ENCODE results near the gene EDEM3.

Gene EDEM3

GRCh38 chr1:184754476-184755225 is at the start of gene EDEM3:
EDEM3 (minus strand) TSS chr1:184754858; CDS start chr1:184754646, 212 bp downstream.
- Histone ChIP-seq H3K36me3 (ENCODE audit: insufficient read depth, low read length) (no peaks in the 10 kb centered on the region), H3K4me3 (ENCODE audit: low read depth in 1 of 2, low read length in 2 of 2) (peak within 1 kb of the TSS; percentile 81 to 91)

GRCh38 chr1:184804220-184804619 is 49.6 kb upstream of the EDEM3 start:
- H3K4me3 ChIP-seq (ENCODE audit: low read depth in 1 of 2, low read length in 2 of 2): no peak overlapping the region
- peaks cover 34% of the 10 kb centered on the region for H3K36me3 ChIP-seq (ENCODE audit: insufficient read depth, low read length)
- H3K27ac ChIP-seq (ENCODE audit: low read depth, low read length): no peak overlapping the region
- H3K9ac ChIP-seq (ENCODE audit: low read length): no peak overlapping the region
- peaks cover 23% of the 10 kb centered on the region for H3K4me1 ChIP-seq (ENCODE audit: insufficient read depth, low read length)
- H3K27me3 ChIP-seq (ENCODE audit: control insufficient read depth in 1 of 2, insufficient read depth in 2 of 2, low read length in 2 of 2): no peaks in the 10 kb centered on the region
- no peaks in the 10 kb centered on the region for H3K9me3 ChIP-seq (ENCODE audit: low read length)

More at GRCh38 chr1:184754476-184755225, at the start of gene EDEM3:
- Histone ChIP-seq H3K4me1 (ENCODE audit: insufficient read depth, low read length) (peaks cover 17% of the 10 kb centered on the region), H3K27ac (ENCODE audit: low read depth, low read length) (peak within 1 kb of the TSS; percentile 91), H3K9me3 (ENCODE audit: low read length) (no peaks in the 10 kb centered on the region), H3K9ac (ENCODE audit: low read length) (peak within 1 kb of the TSS; percentile 86), H3K27me3 (ENCODE audit: control insufficient read depth in 1 of 2, insufficient read depth in 2 of 2, low read length in 2 of 2) (no peaks in the 10 kb centered on the region)

- H3K27ac ChIP-seq (ENCODE audit: low read depth, low read length): no peak overlapping the region
- H3K4me3 ChIP-seq (ENCODE audit: low read depth in 1 of 2, low read length in 2 of 2): no peak overlapping the region
- peaks cover 23% of the 10 kb centered on the region for H3K4me1 ChIP-seq (ENCODE audit: insufficient read depth, low read length)
- H3K9ac ChIP-seq (ENCODE audit: low read length): no peak overlapping the region
- H3K27me3 ChIP-seq (ENCODE audit: control insufficient read depth in 1 of 2, insufficient read depth in 2 of 2, low read length in 2 of 2): no peaks in the 10 kb centered on the region
- H3K9me3 ChIP-seq (ENCODE audit: low read length): no peaks in the 10 kb centered on the region
- peaks cover 37% of the 10 kb centered on the region for H3K36me3 ChIP-seq (ENCODE audit: insufficient read depth, low read length)
These were observed 48.5 kb upstream of the EDEM3 start for GRCh38 chr1:184803180-184803492.

DNA sequence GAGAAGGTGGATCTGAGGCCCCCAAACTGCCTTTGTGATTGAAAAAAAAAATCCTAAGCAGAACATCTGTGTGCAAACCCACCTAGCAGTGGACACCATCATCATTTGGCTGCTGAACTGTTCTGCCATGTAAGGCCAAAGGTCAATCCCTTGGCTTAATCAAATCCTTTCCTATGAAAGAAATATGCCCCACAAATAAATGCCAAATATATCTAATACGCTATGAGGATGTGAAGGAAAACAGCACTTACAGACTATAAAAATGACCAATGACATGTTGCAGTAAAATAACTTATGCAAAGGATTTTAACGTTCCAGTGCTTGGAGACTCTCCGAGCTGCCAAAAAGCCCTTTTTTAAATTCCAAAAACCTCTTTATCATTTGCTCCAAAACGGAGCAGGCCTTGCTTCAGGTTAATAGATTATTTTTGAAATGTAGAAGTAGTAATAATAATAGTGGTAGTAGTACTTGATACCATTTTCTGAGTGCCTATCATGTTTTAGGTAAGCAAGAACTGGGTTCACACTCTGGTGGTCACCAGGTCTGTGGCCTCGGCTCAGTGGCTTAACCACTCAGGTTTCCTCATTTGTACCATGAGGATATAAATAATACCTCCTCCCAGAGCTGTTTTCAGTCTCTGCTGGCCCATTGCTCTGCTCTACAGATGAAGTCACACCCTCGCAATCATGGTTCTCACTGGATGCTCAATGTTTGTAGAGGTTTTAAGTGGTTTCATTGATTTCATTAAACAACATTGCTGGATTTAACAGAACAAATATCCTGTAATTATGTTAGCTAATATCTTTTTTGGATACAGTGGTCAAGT is 47.9 kb upstream of the EDEM3 start:
- Histone ChIP-seq H3K27me3 (ENCODE audit: control insufficient read depth in 1 of 2, insufficient read depth in 2 of 2, low read length in 2 of 2) (no peaks in the 10 kb centered on the region), H3K4me1 (ENCODE audit: insufficient read depth, low read length) (peaks cover 23% of the 10 kb centered on the region), H3K36me3 (ENCODE audit: insufficient read depth, low read length) (peaks cover 39% of the 10 kb centered on the region), H3K4me3 (ENCODE audit: low read depth in 1 of 2, low read length in 2 of 2) (no peak overlapping the region), H3K9me3 (ENCODE audit: low read length) (no peaks in the 10 kb centered on the region), H3K27ac (ENCODE audit: low read depth, low read length) (no peak overlapping the region), H3K9ac (ENCODE audit: low read length) (no peak overlapping the region)

- no peak overlapping the region for H3K27ac ChIP-seq (ENCODE audit: low read depth, low read length)
- no peak overlapping the region for H3K9ac ChIP-seq (ENCODE audit: low read length)
- H3K9me3 ChIP-seq (ENCODE audit: low read length): no peaks in the 10 kb centered on the region
- H3K27me3 ChIP-seq (ENCODE audit: control insufficient read depth in 1 of 2, insufficient read depth in 2 of 2, low read length in 2 of 2): no peaks in the 10 kb centered on the region
- no peak overlapping the region for H3K4me3 ChIP-seq (ENCODE audit: low read depth in 1 of 2, low read length in 2 of 2)
- H3K4me1 ChIP-seq (ENCODE audit: insufficient read depth, low read length): peaks cover 23% of the 10 kb centered on the region
- peaks cover 43% of the 10 kb centered on the region for H3K36me3 ChIP-seq (ENCODE audit: insufficient read depth, low read length)
These were observed 46.8 kb upstream of the EDEM3 start for GRCh38 chr1:184801503-184801902.

- Histone ChIP-seq H3K36me3 (ENCODE audit: insufficient read depth, low read length) (peaks cover 48% of the 10 kb centered on the region), H3K9me3 (ENCODE audit: low read length) (no peaks in the 10 kb centered on the region)
These were observed 46.2 kb upstream of the EDEM3 start for GRCh38 chr1:184800876-184801275.

GRCh38 chr1:184793967-184794366 is 39.3 kb upstream of the EDEM3 start:
- Histone ChIP-seq H3K9ac (ENCODE audit: low read length) (no peak overlapping the region), H3K27ac (ENCODE audit: low read depth, low read length) (no peak overlapping the region), H3K27me3 (ENCODE audit: control insufficient read depth in 1 of 2, insufficient read depth in 2 of 2, low read length in 2 of 2) (no peaks in the 10 kb centered on the region), H3K36me3 (ENCODE audit: insufficient read depth, low read length) (peaks cover 33% of the 10 kb centered on the region), H3K9me3 (ENCODE audit: low read length) (no peaks in the 10 kb centered on the region), H3K4me1 (ENCODE audit: insufficient read depth, low read length) (peaks cover 19% of the 10 kb centered on the region), H3K4me3 (ENCODE audit: low read depth in 1 of 2, low read length in 2 of 2) (no peak overlapping the region)

More at GRCh38 chr1:184800876-184801275, 46.2 kb upstream of the EDEM3 start:
- Histone ChIP-seq H3K27me3 (ENCODE audit: control insufficient read depth in 1 of 2, insufficient read depth in 2 of 2, low read length in 2 of 2) (no peaks in the 10 kb centered on the region), H3K9ac (ENCODE audit: low read length) (no peak overlapping the region), H3K27ac (ENCODE audit: low read depth, low read length) (no peak overlapping the region), H3K4me1 (ENCODE audit: insufficient read depth, low read length) (peaks cover 19% of the 10 kb centered on the region), H3K4me3 (ENCODE audit: low read depth in 1 of 2, low read length in 2 of 2) (no peak overlapping the region)

GRCh38 chr1:184792450-184792969 is 37.9 kb upstream of the EDEM3 start:
- H3K9me3 ChIP-seq (ENCODE audit: low read length): no peaks in the 10 kb centered on the region
- H3K9ac ChIP-seq (ENCODE audit: low read length): no peak overlapping the region
- H3K36me3 ChIP-seq (ENCODE audit: insufficient read depth, low read length): peaks cover 26% of the 10 kb centered on the region
- peak overlapping the region in 1 of 2 donors; percentile 6 for H3K4me3 ChIP-seq (ENCODE audit: low read depth in 1 of 2, low read length in 2 of 2)
- H3K4me1 ChIP-seq (ENCODE audit: insufficient read depth, low read length): peaks cover 19% of the 10 kb centered on the region
- H3K27me3 ChIP-seq (ENCODE audit: control insufficient read depth in 1 of 2, insufficient read depth in 2 of 2, low read length in 2 of 2): no peaks in the 10 kb centered on the region
- H3K27ac ChIP-seq (ENCODE audit: low read depth, low read length): peak overlapping the region; percentile 10

DNA sequence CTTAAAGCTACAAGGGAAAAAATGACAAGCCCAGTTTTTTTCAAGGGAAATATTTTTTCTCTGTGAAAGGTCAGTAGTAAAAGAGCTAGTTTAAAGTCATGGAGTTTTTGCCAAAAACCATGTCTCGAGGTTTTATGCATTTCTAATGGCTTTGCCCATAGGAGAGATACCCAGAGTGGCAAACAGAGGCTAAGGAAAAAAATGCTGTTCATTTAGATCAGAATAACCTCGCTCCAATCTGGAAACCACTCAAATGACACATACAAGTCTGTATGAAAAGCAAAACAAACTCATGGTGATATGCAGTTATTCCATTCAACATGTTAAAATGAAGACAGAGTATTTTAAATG is 36.9 kb upstream of the EDEM3 start:
- Histone ChIP-seq H3K27me3 (ENCODE audit: control insufficient read depth in 1 of 2, insufficient read depth in 2 of 2, low read length in 2 of 2) (no peaks in the 10 kb centered on the region), H3K4me1 (ENCODE audit: insufficient read depth, low read length) (peaks cover 19% of the 10 kb centered on the region), H3K4me3 (ENCODE audit: low read depth in 1 of 2, low read length in 2 of 2) (no peak overlapping the region), H3K36me3 (ENCODE audit: insufficient read depth, low read length) (peaks cover 21% of the 10 kb centered on the region), H3K9me3 (ENCODE audit: low read length) (no peaks in the 10 kb centered on the region), H3K27ac (ENCODE audit: low read depth, low read length) (no peak overlapping the region), H3K9ac (ENCODE audit: low read length) (no peak overlapping the region)

DNA sequence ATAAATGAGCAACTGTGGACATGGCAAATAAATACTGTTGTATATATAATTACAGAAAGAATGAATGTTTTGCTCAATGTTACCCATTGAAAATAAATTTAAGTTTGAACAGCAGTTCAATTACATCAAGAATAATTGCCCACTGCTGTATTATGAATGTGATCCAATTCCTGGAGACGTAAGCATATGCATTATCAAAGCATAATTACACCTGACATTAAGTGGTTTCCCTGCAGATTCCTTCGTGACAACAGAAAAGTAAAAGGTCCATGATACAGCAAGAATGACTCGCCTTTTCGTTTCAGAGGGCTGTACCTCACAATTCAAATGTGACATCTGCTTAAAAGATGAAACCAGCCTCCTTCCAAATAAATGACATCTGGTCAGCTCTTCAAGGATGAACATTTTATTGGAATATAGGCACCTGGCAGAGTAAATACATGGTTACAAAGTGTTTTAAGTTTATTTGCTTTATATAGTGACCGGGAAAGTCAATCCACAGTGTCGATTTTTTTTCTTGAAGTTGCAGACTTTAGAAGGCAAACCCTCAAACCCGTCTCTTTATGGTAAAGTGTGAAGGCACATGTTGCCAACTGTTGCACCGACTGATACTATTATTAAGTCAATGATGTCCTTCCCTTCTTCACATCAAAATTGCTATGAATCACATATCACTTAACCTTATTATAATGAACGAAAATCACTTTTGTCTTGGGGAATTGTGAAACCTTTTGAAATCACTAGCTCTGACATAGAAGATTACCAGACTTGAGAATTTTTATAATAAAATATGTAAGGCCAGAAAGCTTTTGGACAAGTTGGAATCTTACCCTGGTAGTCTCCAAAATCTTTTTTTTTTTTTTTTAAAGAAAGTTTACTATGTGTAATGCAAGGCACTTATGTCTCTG is 36.2 kb upstream of the EDEM3 start:
- peaks cover 19% of the 10 kb centered on the region for H3K4me1 ChIP-seq (ENCODE audit: insufficient read depth, low read length)
- H3K4me3 ChIP-seq (ENCODE audit: low read depth in 1 of 2, low read length in 2 of 2): no peak overlapping the region
- H3K9ac ChIP-seq (ENCODE audit: low read length): no peak overlapping the region
- H3K27ac ChIP-seq (ENCODE audit: low read depth, low read length): no peak overlapping the region
- H3K9me3 ChIP-seq (ENCODE audit: low read length): no peaks in the 10 kb centered on the region
- no peaks in the 10 kb centered on the region for H3K27me3 ChIP-seq (ENCODE audit: control insufficient read depth in 1 of 2, insufficient read depth in 2 of 2, low read length in 2 of 2)
- H3K36me3 ChIP-seq (ENCODE audit: insufficient read depth, low read length): peaks cover 16% of the 10 kb centered on the region

GRCh38 chr1:184789884-184790283 is 35.2 kb upstream of the EDEM3 start:
- Histone ChIP-seq H3K4me1 (ENCODE audit: insufficient read depth, low read length) (peaks cover 19% of the 10 kb centered on the region), H3K9ac (ENCODE audit: low read length) (no peak overlapping the region), H3K4me3 (ENCODE audit: low read depth in 1 of 2, low read length in 2 of 2) (no peak overlapping the region), H3K27me3 (ENCODE audit: control insufficient read depth in 1 of 2, insufficient read depth in 2 of 2, low read length in 2 of 2) (no peaks in the 10 kb centered on the region), H3K36me3 (ENCODE audit: insufficient read depth, low read length) (peaks cover 6% of the 10 kb centered on the region), H3K9me3 (ENCODE audit: low read length) (no peaks in the 10 kb centered on the region), H3K27ac (ENCODE audit: low read depth, low read length) (no peak overlapping the region)
